H1 (cell line): ENCODE results near the gene CPZ. TPM values are rescaled to one million over a fixed set of nuclear protein-coding genes. Genes with fewer than 3 reads are reported as not detected.

Experiments used
- CTCF ChIA-PET: fragments of 300-600 bp; sonication (Branson Sonifier 250); formaldehyde crosslinking; loops from one replicate; lab custom pipeline; 2021; ENCODE audit not compliant: partially characterized antibody; lab: Charles Lee
- POLR2A ChIA-PET: fragments of 300-600 bp; sonication (Branson Sonifier 250); formaldehyde crosslinking; loops from one replicate; lab custom pipeline; 2021; ENCODE audit warnings: inconsistent platforms; ENCODE audit not compliant: partially characterized antibody; lab: Charles Lee
- DNase-seq, 2 experiments: peaks; one replicate each; pipeline versions ENCODE4 v3.0.0 to v3.0.0-alpha.2; 2010 to 2022; ENCODE audit warnings: low spot score in 2 of 2, low read depth in 1 of 2, mixed read lengths in 1 of 2
- FAIRE-seq: peaks from 2 replicates; lab custom pipeline; 2011; peaks lifted over from hg19 to GRCh38; lab: Jason Lieb, UNC
- H2AFZ ChIP-seq: 2 replicates; pipeline ENCODE4 v1.8.1; 2012; ENCODE audit warnings: low read length, inconsistent platforms
- H2AK5ac ChIP-seq: 2 replicates; pipeline ENCODE4 v1.6.1; 2013; ENCODE audit warnings: low read depth, low read length
- H2BK120ac ChIP-seq: replicated peaks from 2 replicates; pipeline ENCODE3; 2013; ENCODE audit warnings: low read depth, low read length, inconsistent platforms
- H2BK12ac ChIP-seq: 2 replicates; pipeline ENCODE4 v1.6.1; 2013; ENCODE audit warnings: low read depth, low read length
- H2BK15ac ChIP-seq: 2 replicates; pipeline ENCODE4 v1.6.1; 2013; ENCODE audit warnings: low read length
- H2BK20ac ChIP-seq: 2 replicates; pipeline ENCODE4 v1.6.1; 2013; ENCODE audit warnings: low read length
- H2BK5ac ChIP-seq: 2 replicates; pipeline ENCODE4 v1.6.1; 2013; ENCODE audit warnings: low read depth, low read length
- H3K14ac ChIP-seq: 2 replicates; pipeline ENCODE4 v1.6.1; 2013; ENCODE audit warnings: inconsistent platforms; ENCODE audit not compliant: insufficient read length
- H3K18ac ChIP-seq: 2 replicates; pipeline ENCODE4 v1.6.1; 2013; ENCODE audit warnings: low read length; ENCODE audit errors: extremely low read depth
- H3K23ac ChIP-seq: 2 replicates; pipeline ENCODE4 v1.6.1; 2013; ENCODE audit warnings: inconsistent platforms; ENCODE audit not compliant: insufficient read length
- H3K23me2 ChIP-seq: 2 replicates; pipeline ENCODE4 v1.6.1; 2013; ENCODE audit warnings: low read depth, low read length
- H3K27ac ChIP-seq: 2 replicates; pipeline ENCODE4 v1.6.1; 2011; ENCODE audit warnings: low read depth, low read length, inconsistent platforms
- H3K27me3 ChIP-seq, 4 experiments: replicated peaks in 1 of 4; 1 replicate in 1 of 4; 2 replicates in 3 of 4; pipeline versions ENCODE4 v1.6.1 to v1.8.1; 2011 to 2013; ENCODE audit warnings: low read length in 3 of 4, mild to moderate bottlenecking in 3 of 4, inconsistent platforms in 2 of 4, mixed read lengths in 2 of 4, moderate library complexity in 1 of 4; ENCODE audit not compliant: control insufficient read depth in 3 of 4, insufficient read depth in 3 of 4; ENCODE audit errors: extremely low read depth in 1 of 4
- H3K36me3 ChIP-seq, 4 experiments: 2 replicates each; pipeline versions ENCODE4 v1.6.1 to v1.8.1; 2011 to 2013; ENCODE audit warnings: mild to moderate bottlenecking in 4 of 4, low read length in 3 of 4, moderate library complexity in 2 of 4, control low read depth in 1 of 4, inconsistent platforms in 1 of 4; ENCODE audit not compliant: insufficient read depth in 4 of 4, control insufficient read depth in 2 of 4
- H3K4ac ChIP-seq: replicated peaks from 2 replicates; pipeline ENCODE3; 2013; ENCODE audit warnings: low read length, low read depth, mixed read lengths, inconsistent platforms; ENCODE audit not compliant: insufficient read length
- H3K4me1 ChIP-seq, 4 experiments: replicated peaks in 1 of 4; 1 replicate in 1 of 4; 2 replicates in 3 of 4; pipeline versions ENCODE4 v1.6.1 to v1.8.1; 2011 to 2013; ENCODE audit warnings: low read length in 3 of 4, inconsistent platforms in 2 of 4, mixed read lengths in 1 of 4; ENCODE audit not compliant: insufficient read depth in 4 of 4, control insufficient read depth in 3 of 4
- H3K4me2 ChIP-seq, 2 experiments: 2 replicates each; pipeline versions ENCODE4 v1.6.1 to v1.8.1; 2011 to 2013; ENCODE audit warnings: low read depth in 2 of 2, low read length in 2 of 2, control low read depth in 1 of 2, inconsistent platforms in 1 of 2, mild to moderate bottlenecking in 1 of 2; ENCODE audit not compliant: insufficient read depth in 1 of 2
- H3K4me3 ChIP-seq, 4 experiments: fragments of 200-600, 300-600 bp in 1 of 4; sonication (generic), shearing (Covaris generic), sonication (Bioruptor Twin) in 1 of 4; 2 replicates each; pipeline versions ENCODE4 v1.5.1 to v1.8.1; 2011 to 2016; ENCODE audit warnings: low read length in 4 of 4, low read depth in 3 of 4, control low read depth in 2 of 4, inconsistent platforms in 2 of 4, mild to moderate bottlenecking in 2 of 4, mixed read lengths in 1 of 4, moderate library complexity in 1 of 4; ENCODE audit not compliant: insufficient read depth in 2 of 4; ENCODE audit errors: extremely low read depth in 1 of 4
- H3K56ac ChIP-seq: replicated peaks from 2 replicates; pipeline ENCODE3; 2013; ENCODE audit warnings: low read depth, mild to moderate bottlenecking, mixed read lengths, low read length, inconsistent platforms; ENCODE audit not compliant: insufficient read length
- H3K79me1 ChIP-seq: 2 replicates; pipeline ENCODE4 v1.6.1; 2013; ENCODE audit warnings: low read depth, low read length, control low read depth
- H3K79me2 ChIP-seq, 2 experiments: 2 replicates each; pipeline versions ENCODE4 v1.6.1 to v1.8.1; 2012 to 2013; ENCODE audit warnings: low read length in 2 of 2, mild to moderate bottlenecking in 2 of 2, inconsistent platforms in 1 of 2; ENCODE audit not compliant: insufficient read depth in 2 of 2, control insufficient read depth in 1 of 2
- H3K9ac ChIP-seq, 4 experiments: replicated peaks in 1 of 4; 1 replicate in 1 of 4; 2 replicates in 3 of 4; pipeline versions ENCODE4 v1.6.1 to v1.8.1; 2011 to 2013; ENCODE audit warnings: low read depth in 3 of 4, low read length in 3 of 4, control low read depth in 2 of 4, mild to moderate bottlenecking in 2 of 4, moderate library complexity in 2 of 4, inconsistent platforms in 1 of 4; ENCODE audit errors: extremely low read depth in 1 of 4
- H3K9me3 ChIP-seq, 2 experiments: 2 replicates each; pipeline versions ENCODE4 v1.6.1 to v1.8.1; 2012 to 2013; ENCODE audit warnings: mild to moderate bottlenecking in 2 of 2, moderate library complexity in 2 of 2, control low read depth in 1 of 2, inconsistent platforms in 1 of 2, low read depth in 1 of 2, low read length in 1 of 2, mixed read lengths in 1 of 2; ENCODE audit not compliant: insufficient read depth in 2 of 2
- H4K20me1 ChIP-seq, 2 experiments: replicated peaks in 1 of 2; 2 replicates each; pipeline versions ENCODE3 to v1.8.1; 2011 to 2013; ENCODE audit warnings: inconsistent platforms in 2 of 2, low read length in 2 of 2, mild to moderate bottlenecking in 1 of 2; ENCODE audit not compliant: insufficient read depth in 2 of 2, control insufficient read depth in 1 of 2
- H4K5ac ChIP-seq: 2 replicates; pipeline ENCODE4 v1.6.1; 2013; ENCODE audit warnings: low read length, low read depth, mixed read lengths, inconsistent platforms; ENCODE audit not compliant: insufficient read length
- H4K8ac ChIP-seq: 2 replicates; pipeline ENCODE4 v1.8.0; 2013; ENCODE audit warnings: mild to moderate bottlenecking, moderate library complexity, low read length, inconsistent platforms; ENCODE audit not compliant: insufficient read depth; ENCODE audit errors: extremely low read depth
- H4K91ac ChIP-seq: replicated peaks from 2 replicates; pipeline ENCODE3; 2013; ENCODE audit warnings: low read length, mixed read lengths, inconsistent platforms; ENCODE audit not compliant: insufficient read length
- BACH1 ChIP-seq: IDR thresholded peaks from 2 replicates; pipeline ENCODE4 v1.6.1; 2012; ENCODE audit warnings: low read length, improper control_type of control experiment
- CEBPB ChIP-seq: IDR thresholded peaks from 2 replicates; pipeline ENCODE4 v1.6.1; 2012; ENCODE audit warnings: low read depth, low read length
- CHD1 ChIP-seq: IDR thresholded peaks from 2 replicates; pipeline ENCODE4 v1.6.1; 2012; ENCODE audit warnings: low read depth, low read length, improper control_type of control experiment
- CHD2 ChIP-seq: IDR thresholded peaks from 2 replicates; pipeline ENCODE4 v1.6.1; 2012; ENCODE audit warnings: low read length, improper control_type of control experiment
- CREB1 ChIP-seq: IDR thresholded peaks from 2 replicates; pipeline ENCODE4 v1.6.1; 2012; ENCODE audit warnings: inconsistent platforms
- CTBP2 ChIP-seq: IDR thresholded peaks from 2 replicates; pipeline ENCODE4 v1.7.0; 2011; ENCODE audit warnings: borderline replicate concordance, mild to moderate bottlenecking, moderate library complexity, mixed read lengths, low read length; ENCODE audit not compliant: insufficient read depth, insufficient read length
- EP300 ChIP-seq, 2 experiments: IDR thresholded peaks; 1 replicate in 1 of 2; 2 replicates in 1 of 2; pipeline ENCODE4 v1.6.1; 2011 to 2012; ENCODE audit warnings: low read depth in 2 of 2, low read length in 2 of 2, mild to moderate bottlenecking in 2 of 2, borderline replicate concordance in 1 of 2, inconsistent platforms in 1 of 2, moderate library complexity in 1 of 2
- JUN ChIP-seq: IDR thresholded peaks from 2 replicates; pipeline ENCODE4 v1.6.1; 2011; ENCODE audit warnings: low read depth, mild to moderate bottlenecking, improper control_type of control experiment, low read length
- KDM4A ChIP-seq: IDR thresholded peaks from one replicate; pipeline ENCODE4 v1.7.1; 2012; ENCODE audit warnings: low read depth, mild to moderate bottlenecking, moderate library complexity, low read length, inconsistent platforms; ENCODE audit not compliant: severe bottlenecking
- NRF1 ChIP-seq: IDR thresholded peaks from 2 replicates; pipeline ENCODE4 v1.6.1; 2011; ENCODE audit warnings: mild to moderate bottlenecking, low read depth, low read length, improper control_type of control experiment
- RXRA ChIP-seq: IDR thresholded peaks from 2 replicates; pipeline ENCODE4 v1.6.1; 2011; ENCODE audit warnings: low read depth, mild to moderate bottlenecking, low read length, moderate library complexity; ENCODE audit not compliant: insufficient read depth
- SAP30 ChIP-seq: fragments of 300-600 bp; sonication (generic); IDR thresholded peaks from 2 replicates; pipeline ENCODE4 v1.7.1; 2012; ENCODE audit warnings: low read length, moderate library complexity, mild to moderate bottlenecking, inconsistent platforms; ENCODE audit not compliant: insufficient read depth, insufficient replicate concordance
- SIX5 ChIP-seq: IDR thresholded peaks from 2 replicates; pipeline ENCODE4 v1.6.1; 2011; ENCODE audit warnings: mild to moderate bottlenecking, low read depth, low read length
- YY1 ChIP-seq: IDR thresholded peaks from 2 replicates; pipeline ENCODE4 v1.6.1; 2011; ENCODE audit warnings: low read depth, mild to moderate bottlenecking, low read length
- WGBS, 2 experiments: shearing (Covaris generic) in 1 of 2; methylation state at CpG; one replicate each; pipeline versions ENCODE4 v1.1.6 to v1.1.7; 2013 to 2015; ENCODE audit warnings: low lambda C conversion rate in 2 of 2, mixed read lengths in 2 of 2, inconsistent platforms in 1 of 2, low coverage in 1 of 2, missing lambda C conversion rate in 1 of 2; ENCODE audit not compliant: insufficient replicate concordance in 2 of 2, insufficient coverage in 1 of 2, insufficient read length in 1 of 2; ENCODE audit errors: extremely low coverage in 1 of 2, missing lambda C conversion rate in 1 of 2; 5-methylcytosine and 5-hydroxymethylcytosine counted together
- polyA plus RNA-seq, 7 experiments: library from polyadenylated mRNA; depleted of rRNA in 3 of 7; stranded (reverse) in 5 of 7; unstranded in 2 of 7; fragments of >200 nt in 5 of 7; fragments of 200-250 nt in 2 of 7; gene quantifications; 1 replicate in 5 of 7; 2 replicates in 1 of 7; 4 replicates in 1 of 7; pipeline versions ENCODE4 v1.2.1 to v1.2.3, GENCODE V29; 2011 to 2013; ENCODE audit warnings: missing spikeins in 2 of 7, mixed read lengths in 2 of 7
- total RNA-seq: library from RNA; stranded (reverse); fragmentation: NEBNext Ultra II Directional; extraction: Animal tissue kit (Norgen Biotek cat#: 25700); gene quantifications from 2 replicates; pipeline ENCODE4 v1.2.1, GENCODE V29; 2021

The CPZ gene
- total and polyA plus RNA-seq, 2 of the 8 experiments (the other 6 are each of a cell fraction or from before 2014, with no cell fraction given) = 28.8 to 40.7 TPM

DNA sequence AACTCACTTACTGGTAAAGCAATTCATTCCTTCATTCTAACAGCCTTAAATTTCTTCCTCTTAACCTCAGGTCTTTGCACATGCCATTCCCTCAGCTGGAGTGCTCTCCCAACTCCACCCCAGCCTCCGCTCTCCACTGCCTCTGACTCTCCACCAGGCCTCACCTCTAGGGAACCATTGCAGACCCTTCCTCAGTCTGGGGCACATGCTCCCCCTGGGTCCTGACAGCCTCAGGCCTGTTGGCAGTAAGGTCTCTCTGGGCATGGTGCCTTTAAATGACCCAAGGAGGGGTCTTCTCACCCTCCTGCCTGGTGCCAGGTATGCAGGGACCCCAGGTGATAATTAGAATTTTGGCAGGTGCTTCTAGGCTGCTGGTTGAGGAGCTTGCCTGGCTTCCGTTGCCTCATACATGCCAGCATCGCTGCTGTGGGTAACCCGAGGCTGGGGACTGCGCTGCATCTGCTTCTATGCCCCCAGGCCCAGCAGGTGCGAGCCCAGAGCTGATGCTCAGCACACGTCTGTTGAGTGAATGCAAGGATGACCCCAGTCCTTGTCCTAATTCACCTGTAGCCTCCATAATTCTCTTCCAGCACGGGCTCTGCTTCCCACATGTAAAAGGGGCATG, 39.9 kb upstream of the CPZ start:
- Histone ChIP-seq H3K23ac (no peak overlapping the region), H2BK20ac (no peak overlapping the region), H3K56ac (no peak overlapping the region), H3K18ac (no peak overlapping the region), H2BK5ac (no peak overlapping the region), H3K4me3 (no peak overlapping the region), H3K36me3 (no peaks in the 10 kb centered on the region), H2AK5ac (no peak overlapping the region), H3K14ac (no peak overlapping the region), H3K4me2 (no peak overlapping the region), H3K79me2 (no peaks in the 10 kb centered on the region), H3K79me1 (no peaks in the 10 kb centered on the region), H2BK120ac (no peak overlapping the region), H4K8ac (no peak overlapping the region), H3K4me1 (no peaks in the 10 kb centered on the region; a peak in 1 of 7 replicates), H2BK12ac (no peak overlapping the region), H2AFZ (no peak overlapping the region), H3K9me3 (no peaks in the 10 kb centered on the region), H3K27ac (no peak overlapping the region), H4K91ac (no peak overlapping the region), H3K23me2 (no peaks in the 10 kb centered on the region), H4K20me1 (no peaks in the 10 kb centered on the region), H3K9ac (no peak overlapping the region), H3K4ac (no peak overlapping the region), H4K5ac (no peak overlapping the region), H3K27me3 (no peaks in the 10 kb centered on the region), H2BK15ac (no peak overlapping the region)
- ChIA-PET CTCF (interaction anchor here (0.9 to 14.7 kb wide), 10 partner anchors 9 to 82 kb away, joined by 3 to 237 read pairs (median 4); partner anchors contain the start of gene CPZ), POLR2A (interaction anchor here (1.1 kb wide), 1 partner anchor 22 kb away, joined by 3 read pairs; no protein-coding TSS in a partner anchor)
- FAIRE-seq = no peak
- no peak for DNase-seq
- 97% methylated on average over 8 of the region's 8 CpGs; no CpG with 5 or more reads in 1 of the 2 experiments for WGBS, 2 experiments
- TF ChIP-seq CREB1 (no peak), EP300 (IDR thresholded peaks at IDR 0.05; ENCODE audit: borderline replicate concordance in 1 of 2, low read depth in 2 of 2, low read length in 2 of 2) (no peak), CHD1 (no peak), SIX5 (no peak), YY1 (no peak), CTBP2 (no peak), KDM4A (no peak), SAP30 (no peak), RXRA (no peak), CEBPB (no peak), BACH1 (no peak), CHD2 (no peak), JUN (no peak), NRF1 (no peak)
